Effector memory CD8-positive, alpha-beta T cell (primary cell): ENCODE data around the gene PSMD13.
A peak's percentile ranks its signal among the peaks of the same experiment; 100 is the strongest.

ENCODE experiments used
- ATAC-seq: fragments of 150-1000 bp; cut with Tn5 transposase; replicated peaks from 2 replicates; pipeline ENCODE4 v1.10.0; 2021; ENCODE audit warnings: mild to moderate bottlenecking, moderate library complexity
- DNase-seq, 3 experiments: peaks; one replicate each; pipeline ENCODE4 v3.0.0; 2021
- H3K27ac Mint-ChIP-seq, 2 donors: one replicate each; pipeline ENCODE4 v1.8.0; 2022; ENCODE audit warnings: mild to moderate bottlenecking in 2 of 2, mixed read lengths in 2 of 2, moderate library complexity in 2 of 2
- H3K27me3 Mint-ChIP-seq, 2 donors: one replicate each; pipeline ENCODE4 v1.8.0; 2022; ENCODE audit warnings: mixed read lengths in 2 of 2
- H3K36me3 Mint-ChIP-seq: one replicate; pipeline ENCODE4 v1.8.0; 2022; ENCODE audit warnings: mild to moderate bottlenecking, moderate library complexity, mixed read lengths; ENCODE audit not compliant: insufficient read depth
- H3K4me1 Mint-ChIP-seq, 2 donors: one replicate each; pipeline ENCODE4 v1.8.0; 2022; ENCODE audit warnings: low read depth in 2 of 2, mixed read lengths in 2 of 2
- H3K4me3 Mint-ChIP-seq, 2 donors: one replicate each; pipeline ENCODE4 v1.8.0; 2022; ENCODE audit warnings: mild to moderate bottlenecking in 2 of 2, mixed read lengths in 2 of 2, moderate library complexity in 2 of 2
- H3K9me3 Mint-ChIP-seq, 2 donors: one replicate each; pipeline ENCODE4 v1.8.0; 2022; ENCODE audit warnings: mixed read lengths in 2 of 2

Gene PSMD13

DNA sequence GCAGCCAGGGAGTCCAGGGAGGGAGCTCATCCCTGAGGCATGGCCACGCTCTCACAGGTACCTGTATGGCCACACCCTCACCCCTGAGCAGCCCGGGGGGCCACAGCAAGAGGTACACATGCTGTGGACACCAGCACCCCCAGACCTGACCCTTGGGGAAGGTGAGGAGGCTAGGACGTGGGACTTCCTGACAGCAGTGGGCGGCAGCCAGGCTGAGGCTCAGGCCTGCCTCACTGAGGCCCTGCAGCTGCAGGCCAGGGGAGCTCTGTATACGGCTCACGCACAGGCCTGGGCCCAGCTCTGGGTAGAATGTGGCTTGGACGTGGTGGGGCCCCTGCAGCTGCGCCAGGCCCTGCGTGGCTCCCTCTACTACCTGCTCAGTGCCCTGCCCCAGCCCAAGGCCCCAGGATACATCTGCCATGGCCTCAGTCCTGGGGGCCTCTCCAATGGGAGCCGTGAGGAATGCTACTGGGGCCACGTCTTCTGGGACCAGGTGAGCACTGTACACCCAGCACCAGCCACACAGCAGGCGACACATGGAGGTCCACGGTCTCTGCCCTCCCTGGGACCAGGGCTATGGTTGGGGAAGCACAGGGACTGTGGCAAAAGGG, 54.0 kb downstream of the PSMD13 start:
- Mint-ChIP-seq H3K36me3 (peaks cover 56% of the 10 kb centered on the region), H3K27me3 (no peaks in the 10 kb centered on the region), H3K4me1 (peaks cover 31 to 34% of the 10 kb centered on the region in 2 donors), H3K4me3 (peak overlapping the region; percentile 79 to 80), H3K27ac (peak overlapping the region; percentile 81 to 90), H3K9me3 (no peaks in the 10 kb centered on the region)
- DNase-seq (no peak), ATAC-seq (no peak)

DNA sequence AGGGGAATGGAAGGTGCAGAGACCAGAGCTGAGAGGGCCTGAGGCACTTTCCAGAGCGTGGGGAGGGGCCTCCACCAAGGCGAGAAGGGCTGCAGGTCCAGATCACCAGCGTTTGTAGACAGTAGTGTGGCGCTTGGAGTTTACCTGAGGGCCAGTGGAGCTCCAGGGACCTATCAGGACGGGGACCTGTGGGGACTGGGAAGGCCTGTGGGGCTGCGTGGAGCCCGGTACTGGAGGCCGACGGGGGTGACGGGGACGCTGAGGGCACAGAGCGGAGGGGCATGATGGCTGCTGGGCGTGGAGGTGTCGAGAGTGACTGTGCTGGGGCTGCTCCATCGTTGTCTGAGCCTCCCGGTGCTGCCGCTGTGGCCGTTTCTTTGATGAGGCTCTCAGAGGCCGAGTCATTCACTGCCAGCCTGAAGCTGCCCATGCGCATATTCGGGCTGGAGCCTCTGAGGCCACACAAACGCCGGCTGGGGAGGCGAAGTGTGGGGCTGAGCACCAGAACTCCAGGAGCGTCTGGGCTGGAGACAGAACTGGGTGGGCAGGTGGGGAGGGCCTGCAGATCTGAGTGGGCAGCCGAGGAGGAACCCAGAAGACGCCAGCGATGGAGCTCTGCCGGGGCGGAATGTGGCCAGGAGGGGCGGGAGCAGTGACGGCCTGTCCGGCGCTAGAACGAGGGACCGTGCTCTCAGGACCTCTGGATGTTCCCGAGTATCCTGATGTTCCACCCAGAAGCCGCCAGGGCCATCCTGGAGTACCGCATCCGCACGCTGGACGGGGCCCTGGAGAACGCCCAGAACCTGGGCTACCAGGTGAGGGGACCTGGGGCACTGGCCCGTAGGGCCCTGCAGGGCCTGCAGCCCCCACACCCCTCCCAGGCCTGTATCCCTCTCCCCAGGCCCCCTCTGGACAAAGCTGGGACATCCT, 54.8 kb downstream of the PSMD13 start:
- Mint-ChIP-seq H3K4me1 (peaks cover 31 to 34% of the 10 kb centered on the region in 2 donors), H3K9me3 (no peaks in the 10 kb centered on the region), H3K27ac (peak overlapping the region; percentile 4 to 81), H3K27me3 (no peaks in the 10 kb centered on the region), H3K36me3 (peaks cover 52% of the 10 kb centered on the region), H3K4me3 (peak overlapping the region in 1 of 2 donors; percentile 80)
- no peak for DNase-seq
- ATAC-seq: no peak

DNA sequence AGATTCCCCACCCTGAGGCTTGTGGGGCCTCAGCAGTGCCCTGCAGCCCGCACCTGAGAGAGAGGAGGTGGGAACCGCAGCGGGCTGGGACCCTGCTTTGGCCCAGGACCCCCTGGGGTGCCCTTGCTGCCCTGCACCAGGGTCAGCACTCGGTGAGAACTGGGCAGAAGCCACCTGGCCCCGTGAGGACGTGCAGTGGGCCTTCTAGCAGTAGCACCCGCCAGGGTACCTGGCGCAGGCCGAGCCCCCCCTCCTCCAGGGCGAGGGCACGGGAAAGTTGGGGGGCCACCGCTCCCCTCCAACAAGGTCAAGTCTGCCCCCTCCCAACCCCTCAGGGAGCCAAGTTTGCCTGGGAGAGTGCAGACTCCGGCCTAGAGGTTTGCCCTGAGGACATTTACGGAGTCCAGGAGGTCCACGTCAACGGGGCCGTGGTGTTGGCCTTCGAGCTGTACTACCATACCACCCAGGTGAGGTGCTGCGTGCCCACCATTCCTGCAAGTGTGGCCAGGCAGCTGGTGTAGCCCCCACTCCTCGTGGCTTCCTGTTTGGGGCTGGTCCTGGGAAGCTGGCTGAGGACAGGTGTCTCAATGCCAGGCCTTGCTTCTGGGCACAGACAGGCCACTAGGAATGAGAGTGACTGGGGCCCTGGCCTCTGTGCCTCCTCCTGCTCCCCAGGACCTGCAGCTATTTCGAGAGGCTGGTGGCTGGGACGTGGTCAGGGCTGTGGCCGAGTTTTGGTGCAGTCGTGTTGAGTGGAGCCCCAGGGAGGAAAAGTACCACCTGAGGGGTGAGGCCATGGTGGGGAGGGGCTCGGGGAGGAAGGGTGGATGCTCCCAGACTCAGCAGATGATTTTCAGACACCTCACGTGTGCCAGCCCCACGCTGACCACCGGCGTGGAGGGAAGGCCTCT, 55.7 kb downstream of the PSMD13 start:
- no peak for DNase-seq
- Mint-ChIP-seq H3K27me3 (no peaks in the 10 kb centered on the region), H3K4me1 (peaks cover 34% of the 10 kb centered on the region in 2 donors), H3K9me3 (no peaks in the 10 kb centered on the region), H3K4me3 (no peak overlapping the region), H3K27ac (peak overlapping the region in 1 of 2 donors; percentile 46), H3K36me3 (peaks cover 46% of the 10 kb centered on the region)
- ATAC-seq: no peak

DNA sequence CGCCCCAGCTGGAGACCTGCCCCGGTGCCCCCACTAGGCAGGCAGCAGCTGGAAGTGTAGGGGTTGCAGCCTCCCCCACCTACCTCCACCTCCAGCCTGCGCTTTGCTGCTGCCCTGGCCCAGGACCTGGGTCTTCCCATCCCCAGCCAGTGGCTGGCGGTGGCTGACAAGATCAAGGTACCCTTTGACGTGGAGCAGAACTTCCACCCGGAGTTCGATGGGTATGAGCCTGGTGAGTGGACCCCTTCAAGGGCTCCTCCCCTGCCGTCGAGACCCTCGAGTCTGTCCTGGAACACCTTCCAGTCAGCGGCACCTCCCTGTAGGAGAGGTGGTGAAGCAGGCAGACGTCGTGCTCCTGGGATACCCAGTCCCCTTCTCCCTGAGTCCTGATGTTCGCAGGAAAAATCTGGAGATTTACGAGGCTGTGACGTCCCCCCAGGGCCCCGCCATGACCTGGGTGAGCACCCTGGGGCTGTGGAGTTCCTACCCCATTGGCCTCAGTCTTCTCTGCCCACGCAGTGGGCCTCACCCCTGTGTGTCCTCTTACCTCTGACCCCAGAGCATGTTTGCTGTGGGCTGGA, 56.6 kb downstream of the PSMD13 start:
- ATAC-seq (no peak), DNase-seq (no peak)
- Mint-ChIP-seq H3K4me3 (no peak overlapping the region), H3K36me3 (peaks cover 40% of the 10 kb centered on the region), H3K27ac (no peak overlapping the region), H3K27me3 (no peaks in the 10 kb centered on the region), H3K4me1 (peaks cover 32 to 34% of the 10 kb centered on the region in 2 donors), H3K9me3 (no peaks in the 10 kb centered on the region)

DNA sequence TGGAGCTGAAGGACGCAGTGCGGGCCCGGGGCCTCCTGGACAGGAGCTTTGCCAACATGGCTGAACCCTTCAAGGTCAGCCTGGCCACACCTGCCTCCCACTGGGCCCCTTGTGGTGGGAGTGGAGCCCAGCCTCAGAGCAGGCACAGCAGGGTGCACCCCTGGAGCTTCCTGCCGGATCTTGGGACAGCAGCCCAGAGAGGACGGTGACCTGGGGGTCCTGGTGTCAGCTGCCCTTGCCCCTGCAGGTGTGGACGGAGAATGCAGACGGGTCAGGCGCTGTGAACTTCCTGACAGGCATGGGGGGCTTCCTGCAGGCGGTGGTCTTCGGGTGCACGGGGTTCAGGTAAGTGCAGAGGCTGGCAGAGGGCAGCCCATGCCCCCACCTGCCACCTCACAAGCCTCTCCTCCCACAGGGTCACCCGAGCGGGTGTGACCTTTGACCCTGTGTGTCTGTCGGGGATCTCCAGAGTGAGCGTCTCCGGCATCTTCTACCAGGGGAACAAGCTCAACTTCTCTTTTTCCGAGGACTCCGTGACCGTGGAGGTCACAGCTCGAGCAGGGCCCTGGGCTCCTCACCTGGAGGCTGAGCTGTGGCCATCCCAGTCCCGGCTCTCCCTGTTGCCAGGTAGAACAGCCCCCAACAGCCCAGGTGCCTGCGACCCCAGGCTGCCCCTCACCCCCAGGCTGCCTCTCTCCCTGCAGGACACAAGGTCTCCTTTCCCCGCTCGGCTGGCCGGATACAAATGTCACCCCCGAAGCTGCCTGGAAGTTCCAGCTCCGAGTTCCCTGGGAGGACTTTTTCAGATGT, 57.3 kb downstream of the PSMD13 start:
- DNase-seq: no peak
- Mint-ChIP-seq H3K9me3 (no peaks in the 10 kb centered on the region), H3K36me3 (peaks cover 40% of the 10 kb centered on the region), H3K27me3 (no peaks in the 10 kb centered on the region), H3K27ac (peak overlapping the region in 1 of 2 donors; percentile 29), H3K4me3 (no peak overlapping the region), H3K4me1 (peaks cover 32 to 34% of the 10 kb centered on the region in 2 donors)
- no peak for ATAC-seq

DNA sequence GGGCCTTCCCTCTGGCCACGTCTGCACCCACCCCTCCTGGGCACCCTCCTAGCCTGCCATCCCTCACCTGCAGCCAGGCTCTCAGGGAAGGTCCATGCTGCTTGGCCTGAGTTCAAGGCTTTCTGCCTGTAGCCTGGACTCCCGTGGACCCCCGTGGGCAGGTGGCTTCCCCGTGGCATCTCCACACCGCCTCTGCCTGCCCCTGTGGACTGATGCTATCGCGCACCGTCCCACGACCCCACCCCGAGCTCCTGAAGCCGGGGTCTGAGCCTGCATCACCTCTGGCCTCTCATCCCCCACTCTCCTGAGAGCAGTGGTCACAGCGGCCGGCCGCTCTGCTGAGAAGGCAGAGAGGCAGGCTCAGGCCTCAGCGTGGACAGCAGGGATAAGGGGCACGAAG, 58.0 kb downstream of the PSMD13 start:
- DNase-seq: no peak

DNA sequence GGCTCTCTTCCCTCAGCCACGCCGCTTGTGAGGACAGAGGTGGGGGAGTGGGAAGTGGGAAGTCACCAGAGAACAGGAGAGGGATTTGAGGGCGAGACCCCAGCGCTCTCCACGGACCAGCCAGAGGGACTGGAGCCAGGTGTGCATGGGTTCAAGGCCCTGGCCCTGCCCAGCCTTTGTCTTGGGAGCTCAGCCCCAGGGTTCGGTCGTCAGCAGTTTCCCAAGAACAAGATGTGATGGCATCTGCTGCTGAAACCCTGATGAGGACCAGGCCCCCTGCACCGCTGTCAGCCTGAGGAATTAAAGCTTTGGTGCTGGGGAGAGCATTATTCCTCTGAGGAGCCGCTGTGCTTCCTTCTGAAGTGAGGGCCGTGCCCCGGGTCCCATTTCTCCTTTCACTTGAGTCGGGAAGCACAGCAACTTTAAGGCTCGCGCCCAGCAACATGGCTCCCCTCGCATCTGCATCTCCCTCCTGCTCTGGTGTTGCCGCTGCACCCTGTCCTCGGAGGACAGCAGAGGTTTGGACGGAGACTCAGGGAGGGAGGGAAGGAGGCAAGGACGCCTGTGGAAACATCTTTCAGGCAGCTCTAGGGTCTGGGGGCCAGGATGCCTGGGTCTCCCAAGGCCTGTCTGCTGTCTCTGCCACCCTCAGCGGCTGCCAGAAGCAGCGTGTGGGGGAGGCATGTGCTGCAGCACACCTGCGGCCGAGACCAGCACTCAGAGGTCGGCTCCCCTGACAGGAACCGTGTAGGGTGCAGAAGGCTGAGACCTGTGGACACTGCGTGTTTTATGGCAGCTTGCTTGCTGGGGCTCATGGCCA, 58.8 kb downstream of the PSMD13 start:
- Mint-ChIP-seq H3K27me3 (peaks cover 2 to 4% of the 10 kb centered on the region in 2 donors), H3K27ac (no peak overlapping the region), H3K4me3 (no peak overlapping the region), H3K36me3 (peaks cover 27% of the 10 kb centered on the region), H3K9me3 (no peaks in the 10 kb centered on the region), H3K4me1 (peaks cover 21 to 25% of the 10 kb centered on the region in 2 donors)
- no peak for ATAC-seq
- DNase-seq: no peak

More for the DNA sequence above, 58.0 kb downstream of the PSMD13 start:
- Mint-ChIP-seq H3K27me3 (no peaks in the 10 kb centered on the region), H3K27ac (peak overlapping the region in 1 of 2 donors; percentile 29), H3K4me1 (peaks cover 28 to 29% of the 10 kb centered on the region in 2 donors), H3K36me3 (peaks cover 35% of the 10 kb centered on the region), H3K9me3 (no peaks in the 10 kb centered on the region), H3K4me3 (no peak overlapping the region)
- ATAC-seq: no peak

DNA sequence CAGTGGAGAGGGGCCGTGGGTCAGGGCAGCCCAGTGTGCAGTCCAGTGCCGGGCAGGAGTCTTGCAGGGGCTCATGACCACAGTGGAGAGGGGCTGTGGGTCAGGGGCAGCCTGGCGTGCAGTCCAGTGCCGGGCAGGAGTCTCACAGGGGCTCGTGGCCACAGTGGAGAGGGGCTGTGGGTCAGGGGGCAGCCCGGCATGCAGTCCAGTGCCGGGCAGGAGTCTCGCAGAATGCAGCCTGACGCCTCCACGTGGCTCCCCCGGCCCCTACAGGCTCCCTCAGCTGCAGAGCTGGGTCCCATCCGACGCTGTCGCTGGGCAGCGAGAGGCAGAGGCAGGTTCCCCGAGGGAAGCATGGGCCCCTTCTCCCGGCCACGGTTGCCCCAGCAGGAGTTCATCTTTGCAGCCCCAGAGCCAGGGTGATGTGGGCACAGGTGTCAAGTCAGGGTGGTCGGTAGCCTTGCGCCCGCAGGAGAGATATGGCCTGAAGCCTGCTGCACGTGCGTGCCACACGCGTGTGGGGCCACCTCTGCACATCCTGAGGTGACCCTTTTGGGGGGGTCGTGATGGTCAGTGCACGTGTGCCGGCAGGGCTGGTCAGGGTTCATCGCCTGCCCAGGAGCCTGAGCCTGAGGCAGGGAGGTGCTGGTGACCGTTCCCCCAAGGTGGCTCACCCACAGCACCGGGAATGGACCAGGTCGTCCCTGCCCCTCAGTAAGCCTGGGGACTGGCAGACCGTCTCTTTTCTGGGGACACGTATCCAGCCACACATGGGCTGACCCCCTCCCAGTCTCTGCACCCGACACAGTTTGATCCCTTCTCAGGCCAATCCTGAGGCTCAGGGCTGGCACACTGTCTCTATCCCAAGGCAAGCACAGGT, 59.6 kb downstream of the PSMD13 start:
- ATAC-seq (no peak), DNase-seq (no peak)
- Mint-ChIP-seq H3K36me3 (peaks cover 24% of the 10 kb centered on the region), H3K27ac (no peak overlapping the region), H3K4me3 (peak overlapping the region in 1 of 2 donors; percentile 53), H3K27me3 (peaks cover 4 to 8% of the 10 kb centered on the region in 2 donors), H3K4me1 (peaks cover 13 to 18% of the 10 kb centered on the region in 2 donors), H3K9me3 (no peaks in the 10 kb centered on the region)

DNA sequence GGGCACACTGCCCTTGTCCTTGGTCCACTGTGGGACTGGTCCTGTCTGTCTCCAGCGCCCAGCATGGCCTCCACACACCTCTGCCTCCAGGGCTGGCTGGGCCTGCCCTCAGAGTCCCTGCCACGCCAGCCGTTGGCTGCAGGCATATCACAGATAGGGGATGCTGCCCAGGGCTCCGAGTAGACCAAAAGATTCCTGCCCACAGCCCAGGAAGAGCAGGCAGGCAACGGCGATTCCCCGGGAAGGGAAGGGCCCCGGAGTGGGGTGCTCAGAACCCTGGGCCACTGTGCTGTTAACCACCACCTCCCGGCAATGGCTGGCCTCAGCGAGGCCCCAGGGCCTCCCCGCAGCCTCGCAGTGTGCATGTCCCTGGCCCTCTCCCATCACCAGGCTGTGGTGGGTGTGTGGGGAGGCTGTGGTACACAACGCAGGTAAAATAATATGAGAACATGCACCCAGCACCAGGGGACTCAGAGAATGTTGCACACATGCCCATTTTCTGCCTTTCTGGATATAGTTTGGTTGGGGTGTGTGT, 60.3 kb downstream of the PSMD13 start:
- peaks cover 12 to 16% of the 10 kb centered on the region in 2 donors for H3K4me1 Mint-ChIP-seq
- ATAC-seq: peak; percentile 50
- H3K4me3 Mint-ChIP-seq: peak overlapping the region; percentile 53
- H3K36me3 Mint-ChIP-seq: peaks cover 19% of the 10 kb centered on the region
- H3K27me3 Mint-ChIP-seq: peaks cover 4 to 8% of the 10 kb centered on the region in 2 donors
- no peak for DNase-seq
- H3K9me3 Mint-ChIP-seq: no peaks in the 10 kb centered on the region
- peak overlapping the region; percentile 57 to 83 for H3K27ac Mint-ChIP-seq

DNA sequence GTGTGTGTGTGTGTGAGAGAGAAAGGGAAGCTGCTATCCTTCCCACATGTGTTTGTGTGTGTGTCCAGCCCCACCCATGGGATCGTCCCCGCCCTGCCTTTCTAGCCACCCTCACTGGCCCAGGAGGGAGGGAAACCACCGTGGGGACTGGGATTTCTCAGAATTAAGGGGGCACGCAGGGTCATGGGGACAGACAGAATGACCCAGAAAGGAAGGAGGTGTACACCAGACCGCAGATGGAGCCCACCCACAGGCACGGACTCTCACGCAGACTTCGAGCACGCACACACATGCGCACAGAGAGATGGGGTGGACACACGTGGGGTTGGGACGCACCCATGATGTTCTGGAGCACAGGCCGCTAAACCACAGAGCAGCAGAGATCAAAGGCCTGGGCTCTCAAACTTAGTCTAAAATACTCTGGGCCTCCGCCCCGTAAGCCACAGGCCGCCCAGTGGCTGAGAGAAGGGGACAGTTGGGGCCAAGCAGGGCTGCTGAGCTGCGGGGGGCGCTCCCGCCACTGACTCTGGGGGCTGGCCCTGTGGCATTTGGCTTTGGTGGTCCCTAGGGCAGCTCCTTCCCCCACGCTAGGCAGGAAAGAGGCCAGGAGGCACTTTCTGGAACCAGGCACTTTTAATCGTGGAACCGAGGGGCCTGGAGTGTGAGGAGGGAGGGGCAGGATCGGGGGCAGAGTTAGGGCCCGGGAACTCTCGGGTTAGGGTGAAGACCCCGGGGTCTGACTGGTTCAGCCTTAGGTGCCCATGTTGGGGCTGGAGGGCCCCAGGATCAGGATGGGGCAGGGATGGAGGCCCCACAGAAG, 61.0 kb downstream of the PSMD13 start:
- peak; percentile 79 for ATAC-seq
- peak overlapping the region; percentile 53 for H3K4me3 Mint-ChIP-seq
- peaks cover 4 to 8% of the 10 kb centered on the region in 2 donors for H3K27me3 Mint-ChIP-seq
- no peak for DNase-seq
- H3K4me1 Mint-ChIP-seq: peaks cover 12 to 19% of the 10 kb centered on the region in 2 donors
- no peaks in the 10 kb centered on the region for H3K9me3 Mint-ChIP-seq
- peaks cover 18% of the 10 kb centered on the region for H3K36me3 Mint-ChIP-seq
- H3K27ac Mint-ChIP-seq: peak overlapping the region; percentile 57 to 83
